Tibial nerve (tissue), 4 donors: Measurements from ENCODE around the gene PEX13. TPM values are rescaled to one million over a fixed set of nuclear protein-coding genes. Genes with fewer than 3 reads are reported as not detected.

ENCODE experiments used
- DNase-seq, 2 donors: peaks; one replicate each; pipeline ENCODE4 v3.0.0-alpha.2; 2019; ENCODE audit warnings: low spot score in 2 of 2
- H3K27ac ChIP-seq, 4 donors: fragments of 200-600 bp; sonication (generic) in 3 of 4; one replicate each; pipeline ENCODE4 v1.5.1; 2017 to 2019; ENCODE audit warnings: mild to moderate bottlenecking in 1 of 4
- H3K27me3 ChIP-seq, 2 donors: fragments of 200-600 bp; sonication (generic) in 1 of 2; one replicate each; pipeline versions ENCODE4 v1.5.1 to v1.6.0; 2017 to 2019
- H3K36me3 ChIP-seq, 3 donors: fragments of 200-600 bp; sonication (generic); one replicate each; pipeline ENCODE4 v1.5.1; 2018 to 2019
- H3K4me1 ChIP-seq, 4 donors: fragments of 200-600 bp; sonication (generic) in 3 of 4; one replicate each; pipeline ENCODE4 v1.5.1; 2017 to 2019
- H3K4me3 ChIP-seq, 4 donors: fragments of 200-600 bp; sonication (generic) in 3 of 4; one replicate each; pipeline ENCODE4 v1.5.1; 2017 to 2019; ENCODE audit warnings: mild to moderate bottlenecking in 1 of 4, moderate library complexity in 1 of 4
- H3K9me3 ChIP-seq, 4 donors: fragments of 200-600 bp; sonication (generic) in 3 of 4; one replicate each; pipeline ENCODE4 v1.5.1; 2017 to 2019
- EP300 ChIP-seq, 2 donors: sonication (generic); formaldehyde crosslinking; IDR thresholded peaks; one replicate each; pipeline ENCODE4 v1.6.1; 2017; ENCODE audit warnings: antibody characterized with exemption in 2 of 2, mild to moderate bottlenecking in 1 of 2
- POLR2A ChIP-seq, 2 donors: fragments of 450-650 bp; IDR thresholded peaks; one replicate each; pipeline ENCODE4 v1.6.1; 2017; ENCODE audit warnings: antibody characterized with exemption in 2 of 2, mild to moderate bottlenecking in 2 of 2, moderate library complexity in 2 of 2
- WGBS, 2 donors: methylation state at CpG; one replicate each; pipeline ENCODE4 v1.1.5; 2018; 5-methylcytosine and 5-hydroxymethylcytosine counted together
- small RNA-seq: library from RNA; depleted of rRNA; stranded (forward); fragments of <200 nt; gene quantifications from one replicate; pipeline ENCODE3, GENCODE V24; 2016
- total RNA-seq, 4 donors: library from RNA; depleted of rRNA; stranded (reverse); fragments of >200 nt; gene quantifications; one replicate each; pipeline ENCODE4 v1.1.0, GENCODE V29; 2016
- TF ChIP-seq, protein P1 (sequence below), 5 experiments: fragments of 200-600 bp in 3 of 5; fragments of 450-650 bp in 2 of 5; sonication (generic) in 3 of 5; IDR thresholded peaks; one replicate each; pipeline ENCODE4 v1.5.1; 2016 to 2019; ENCODE audit warnings: antibody characterized with exemption in 5 of 5, mild to moderate bottlenecking in 3 of 5, moderate library complexity in 2 of 5

PEX13 gene
- total RNA-seq, 4 donors from 2014 or later: 14.7 to 22.2 (median 19.3) TPM

DNA sequence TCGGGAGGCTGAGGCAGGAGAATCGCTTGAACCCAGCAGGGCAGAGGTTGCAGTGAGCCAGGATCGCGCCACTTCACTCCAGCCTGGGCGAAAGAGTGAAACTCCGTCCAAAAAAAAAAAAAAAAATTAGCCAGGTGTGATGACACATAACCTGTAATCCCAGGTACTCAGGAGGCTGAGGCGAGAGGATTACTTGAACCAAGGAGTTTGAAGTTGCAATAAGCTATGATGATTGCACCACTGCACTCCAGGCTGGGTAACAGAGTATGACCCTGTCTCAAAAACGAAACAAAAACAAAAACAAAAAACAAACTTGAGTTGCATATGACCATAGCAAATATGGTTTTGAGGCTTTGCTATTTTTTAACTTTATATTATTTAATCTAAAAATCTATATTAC, 74.0 kb downstream of the PEX13 start:
- no peaks in the 10 kb centered on the region for H3K4me1 ChIP-seq
- 82 to 91% methylated on average over 8 of the region's 8 CpGs for WGBS, 2 donors
- no peaks in the 10 kb centered on the region for H3K9me3 ChIP-seq
- peaks cover 0 to 70% (median 0%) of the 10 kb centered on the region in 3 donors for H3K36me3 ChIP-seq
- TF ChIP-seq POLR2A (IDR thresholded peaks at IDR 0.05) (no peak), EP300 (IDR thresholded peaks at IDR 0.05) (no peak)
- TF ChIP-seq, protein P1, sequence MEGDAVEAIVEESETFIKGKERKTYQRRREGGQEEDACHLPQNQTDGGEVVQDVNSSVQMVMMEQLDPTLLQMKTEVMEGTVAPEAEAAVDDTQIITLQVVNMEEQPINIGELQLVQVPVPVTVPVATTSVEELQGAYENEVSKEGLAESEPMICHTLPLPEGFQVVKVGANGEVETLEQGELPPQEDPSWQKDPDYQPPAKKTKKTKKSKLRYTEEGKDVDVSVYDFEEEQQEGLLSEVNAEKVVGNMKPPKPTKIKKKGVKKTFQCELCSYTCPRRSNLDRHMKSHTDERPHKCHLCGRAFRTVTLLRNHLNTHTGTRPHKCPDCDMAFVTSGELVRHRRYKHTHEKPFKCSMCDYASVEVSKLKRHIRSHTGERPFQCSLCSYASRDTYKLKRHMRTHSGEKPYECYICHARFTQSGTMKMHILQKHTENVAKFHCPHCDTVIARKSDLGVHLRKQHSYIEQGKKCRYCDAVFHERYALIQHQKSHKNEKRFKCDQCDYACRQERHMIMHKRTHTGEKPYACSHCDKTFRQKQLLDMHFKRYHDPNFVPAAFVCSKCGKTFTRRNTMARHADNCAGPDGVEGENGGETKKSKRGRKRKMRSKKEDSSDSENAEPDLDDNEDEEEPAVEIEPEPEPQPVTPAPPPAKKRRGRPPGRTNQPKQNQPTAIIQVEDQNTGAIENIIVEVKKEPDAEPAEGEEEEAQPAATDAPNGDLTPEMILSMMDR (IDR thresholded peaks at IDR 0.05): no peak
- no peaks in the 10 kb centered on the region for H3K27me3 ChIP-seq
- DNase-seq: no peak
- H3K4me3 ChIP-seq: no peak overlapping the region
- H3K27ac ChIP-seq: no peak overlapping the region

DNA sequence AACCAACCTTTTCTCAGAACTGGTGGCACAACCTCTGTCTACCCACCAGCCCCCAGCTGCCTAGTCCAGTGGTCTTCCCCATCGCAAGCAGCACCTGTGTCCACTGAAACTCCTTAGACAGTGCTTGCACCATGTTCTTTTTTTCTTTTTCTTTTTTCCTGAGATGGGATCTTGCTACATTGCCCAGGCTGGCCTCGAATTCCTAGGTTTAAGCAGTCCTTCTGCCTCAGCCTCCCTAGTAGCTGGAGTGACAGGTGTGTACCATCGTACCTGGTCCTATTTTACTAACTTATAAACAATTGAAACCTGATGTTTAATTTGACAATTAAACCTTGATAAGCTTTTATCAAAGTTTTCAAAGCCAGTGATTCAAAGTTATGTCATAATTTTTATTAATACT, 78.9 kb downstream of the PEX13 start:
- H3K9me3 ChIP-seq: no peaks in the 10 kb centered on the region
- H3K27ac ChIP-seq: no peak overlapping the region
- WGBS, 2 donors: 100% methylated on average over 3 of the region's 3 CpGs
- no peaks in the 10 kb centered on the region for H3K27me3 ChIP-seq
- no peak for DNase-seq
- H3K4me1 ChIP-seq: no peaks in the 10 kb centered on the region
- H3K36me3 ChIP-seq: peaks cover 0 to 41% (median 0%) of the 10 kb centered on the region in 3 donors
- TF ChIP-seq POLR2A (IDR thresholded peaks at IDR 0.05): no peak
- no peak overlapping the region for H3K4me3 ChIP-seq

DNA sequence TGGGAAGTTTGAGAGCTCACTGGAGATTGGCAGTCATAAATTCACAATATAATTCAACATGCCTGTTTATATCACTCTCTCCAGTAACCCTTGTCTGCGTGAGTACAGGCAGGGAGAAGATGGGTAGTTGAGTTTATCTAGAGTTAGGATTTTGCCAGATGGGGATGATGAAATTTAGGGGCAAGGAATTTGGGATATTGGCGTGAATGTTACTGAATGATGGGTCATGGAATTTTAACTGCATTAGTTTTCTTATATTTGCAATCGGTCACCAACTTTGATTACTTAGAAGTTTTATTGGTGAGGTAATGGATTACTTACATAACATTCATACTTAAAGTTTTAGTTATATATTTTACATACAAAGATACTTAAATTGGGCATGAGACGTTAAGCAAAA, 83.3 kb downstream of the PEX13 start:
- Histone ChIP-seq H3K4me1 (no peaks in the 10 kb centered on the region), H3K36me3 (peaks cover 0 to 54% (median 0%) of the 10 kb centered on the region in 3 donors), H3K27ac (no peak overlapping the region), H3K27me3 (no peaks in the 10 kb centered on the region), H3K4me3 (no peak overlapping the region), H3K9me3 (no peaks in the 10 kb centered on the region)
- WGBS, 2 donors: 89 to 92% methylated on average over 4 of the region's 4 CpGs
- DNase-seq: no peak
- TF ChIP-seq EP300 (IDR thresholded peaks at IDR 0.05) (no peak), POLR2A (IDR thresholded peaks at IDR 0.05) (no peak)
- TF ChIP-seq, protein P1 (IDR thresholded peaks at IDR 0.05): no peak

Small RNA genes lying within 50 kb of the gene (small RNA-seq; reads per million reads assigned to genes)
- not detected for gene RNA5SP95

Other genes starting within 250 kb of the PEX13 start
- gene REL, start 136.1 kb upstream of the PEX13 start, total RNA-seq: 10 to 100 TPM; 10.5 to 17.3 (median 12.7) TPM
- gene PUS10, start 535 bp downstream of the PEX13 start, total RNA-seq: 10 to 100 TPM in 1 of 4 donors, 1 to 10 TPM in 3; 3.0 to 14.2 (median 6.2) TPM
- 10 to 100 TPM in 3 of 4 donors, 1 to 10 TPM in 1; 5.3 to 18.2 (median 14.5) TPM for gene SANBR, start 48.2 kb downstream of the PEX13 start, total RNA-seq
- 10 to 100 TPM in 3 of 4 donors, 1 to 10 TPM in 1; 8.4 to 28.6 (median 21.2) TPM for gene C2orf74, start 144.5 kb downstream of the PEX13 start, total RNA-seq